K562 (cell line): ENCODE data around the gene PLEKHA7. TPM values are rescaled to one million over a fixed set of nuclear protein-coding genes. Genes with fewer than 3 reads are reported as not detected.

Experiments used
- GABPA ChIP-seq: fragments of 200-800 bp; sonication (Bioruptor generic); conservative IDR thresholded peaks from 2 replicates; pipeline ENCODE4 v1.6.1; 2016; ENCODE audit warnings: low read depth, missing genetic modification characterization, missing compliant biosample characterization
- SNRNP70 ChIP-seq: fragments of 200-400 bp; formaldehyde crosslinking; optimal IDR thresholded peaks from 2 replicates; pipeline ENCODE3; 2017; ENCODE audit warnings: low read depth, low read length
- TEAD4 ChIP-seq, 2 experiments: sonication (generic) in 1 of 2; formaldehyde crosslinking in 1 of 2; IDR thresholded peaks; 2 replicates each; pipeline versions ENCODE4 v1.6.1 to v1.8.0; 2012 to 2022; ENCODE audit warnings: borderline replicate concordance in 1 of 2, inconsistent platforms in 1 of 2, low read length in 1 of 2, mild to moderate bottlenecking in 1 of 2, missing genetic modification reagents in 1 of 2
- ZNF280B ChIP-seq: fragments of 250-450 bp; sonication (Bioruptor Pico); IDR thresholded peaks from 2 replicates; pipeline ENCODE4 v1.5.1; 2021; ENCODE audit warnings: mild to moderate bottlenecking
- ZNF609 ChIP-seq: sonication (generic); formaldehyde crosslinking; IDR thresholded peaks from 2 replicates; pipeline ENCODE4 v1.8.1; 2023; ENCODE audit warnings: missing genetic modification reagents, mild to moderate bottlenecking, borderline replicate concordance
- ZNF740 ChIP-seq, 3 experiments: fragments of 200-800 bp in 1 of 3; sonication (Bioruptor generic) in 1 of 3; sonication (generic) in 1 of 3; formaldehyde crosslinking in 1 of 3; IDR thresholded peaks; 2 replicates each; pipeline versions ENCODE4 v1.6.1 to v1.8.0; 2016 to 2022; ENCODE audit warnings: mild to moderate bottlenecking in 2 of 3, missing compliant biosample characterization in 2 of 3, missing genetic modification characterization in 2 of 3, missing genetic modification reagents in 1 of 3
- polyA plus RNA-seq, 8 experiments: library from polyadenylated mRNA; depleted of rRNA in 4 of 8; stranded (reverse) in 5 of 8; unstranded in 3 of 8; fragments of >200 nt; fragmentation: Nextera tagmentation in 2 of 8; fragmentation: Illumina TruSeq in 1 of 8; extraction: Ambion mirVana in 2 of 8; extraction: Trizol in 1 of 8; gene quantifications; 2 replicates each; pipeline versions ENCODE4 v1.2.1 to v1.2.3, GENCODE V29; 2011 to 2014; ENCODE audit warnings: inconsistent platforms in 1 of 8, missing spikeins in 1 of 8
- total RNA-seq, 7 experiments: library from RNA; depleted of rRNA in 6 of 7; stranded (reverse); fragments of >200 nt in 6 of 7; fragmentation: Illumina TruSeq in 2 of 7; extraction: Trizol in 2 of 7; gene quantifications; 2 replicates each; pipeline versions ENCODE4 v1.2.1 to v1.2.3, GENCODE V29; 2011 to 2021; ENCODE audit warnings: low replicate concordance in 1 of 7

Gene PLEKHA7
- total and polyA plus RNA-seq, 9 of the 15 experiments (the other 6 are each of a cell fraction or from before 2014, with no cell fraction given): 0.06 to 0.77 (median 0.20) TPM; not detected in 1

GRCh38 chr11:16781936-16782919 is 232.0 kb downstream of the PLEKHA7 start (continued):
- no peak for TF ChIP-seq ZNF280B (CRISPR knock-in tag)
- no peak for TF ChIP-seq GABPA (tag)
- TF ChIP-seq ZNF740 (CRISPR knock-in tag; IDR thresholded peaks at IDR 0.05): no peak
- TF ChIP-seq ZNF740 (tag; IDR thresholded peaks at IDR 0.05): no peak
- no peak for TF ChIP-seq SNRNP70
- no peak for TF ChIP-seq ZNF609 (CRISPR knock-in tag)
- no peak for TF ChIP-seq TEAD4 (IDR thresholded peaks at IDR 0.05; ENCODE audit: low read length)
- TF ChIP-seq TEAD4 (CRISPR knock-in tag; IDR thresholded peaks at IDR 0.05; ENCODE audit: borderline replicate concordance): no peak
- TF ChIP-seq, all 486 proteins: peak for 0
